Hippocampal formation (tissue), 2 donors: ENCODE measurements around the gene CLVS2.

Source experiments
- DNase-seq, 2 donors: peaks; one replicate each; lab custom pipeline; 2025; lab: John Stamatoyannopoulos, UW

Gene CLVS2, protein sequence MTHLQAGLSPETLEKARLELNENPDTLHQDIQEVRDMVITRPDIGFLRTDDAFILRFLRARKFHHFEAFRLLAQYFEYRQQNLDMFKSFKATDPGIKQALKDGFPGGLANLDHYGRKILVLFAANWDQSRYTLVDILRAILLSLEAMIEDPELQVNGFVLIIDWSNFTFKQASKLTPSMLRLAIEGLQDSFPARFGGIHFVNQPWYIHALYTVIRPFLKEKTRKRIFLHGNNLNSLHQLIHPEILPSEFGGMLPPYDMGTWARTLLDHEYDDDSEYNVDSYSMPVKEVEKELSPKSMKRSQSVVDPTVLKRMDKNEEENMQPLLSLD

DNA sequence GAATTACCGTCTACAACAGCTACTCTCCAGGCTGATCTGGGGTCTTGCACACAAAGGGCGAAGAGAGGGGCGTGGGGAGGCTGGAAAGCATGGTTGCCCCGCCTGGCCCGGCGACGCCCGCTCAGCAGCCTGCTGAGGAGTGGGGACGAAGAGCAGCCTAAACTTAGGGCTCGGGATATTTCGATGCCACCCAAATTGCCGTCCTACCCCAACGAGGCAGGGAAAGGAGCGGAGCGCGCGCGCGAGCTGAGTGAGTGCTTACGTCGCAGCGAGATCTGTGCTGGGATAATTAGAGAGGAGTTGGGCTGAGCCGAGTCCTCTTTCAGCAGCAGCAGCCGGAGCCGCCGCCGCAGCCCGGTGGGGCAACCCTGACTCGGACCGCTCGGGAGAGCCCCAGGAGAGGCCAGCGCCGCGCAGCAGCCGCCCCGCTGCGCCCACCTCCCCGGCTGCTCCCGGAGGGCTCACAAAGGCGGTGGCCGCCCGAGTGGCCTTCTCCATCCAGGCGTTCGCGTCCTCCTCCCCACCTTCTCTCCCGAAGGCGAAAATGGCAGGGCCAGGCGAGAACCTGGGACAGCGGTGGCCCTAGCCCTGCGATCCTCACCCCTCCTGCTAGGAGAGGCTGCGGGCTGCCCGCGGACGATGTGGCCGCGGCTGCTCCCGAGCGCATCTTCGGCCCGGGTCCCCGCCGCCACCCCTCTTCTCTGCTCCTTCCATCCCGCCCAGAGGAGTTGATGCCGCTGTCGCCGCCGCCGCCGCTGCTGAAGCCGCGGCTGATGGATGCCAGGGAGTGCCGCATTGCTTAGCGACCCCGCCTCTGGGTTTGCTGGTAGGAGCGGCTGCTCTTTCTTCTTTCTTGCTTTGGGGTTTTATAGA, at the start of gene CLVS2:
TSS of gene CLVS2 (plus strand) at position 315 of the 873 bp plus-strand sequence. CDS start 1,543 bp downstream, outside the sequence.
- DNase-seq = peak in 1 of 2 donors; percentile 35

DNA sequence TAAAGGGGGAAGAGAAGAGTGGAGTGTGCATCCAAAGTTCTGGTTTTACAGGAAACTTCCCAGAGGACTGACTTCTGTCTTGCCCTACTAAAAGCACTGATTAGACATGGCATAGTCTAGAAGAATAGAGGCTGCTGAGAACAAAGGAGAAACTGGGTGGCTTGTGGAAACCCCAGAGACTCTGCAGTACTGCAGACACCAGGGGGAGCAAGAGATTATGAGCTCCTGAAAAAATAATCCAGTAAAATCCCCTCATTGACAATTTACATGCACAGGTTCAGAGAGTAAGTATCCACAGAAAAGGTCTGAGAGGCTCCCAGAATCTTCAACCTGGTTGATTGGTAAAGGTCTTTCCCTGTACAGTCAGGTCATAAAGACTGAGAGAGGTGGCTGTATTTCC, 48.7 kb upstream of the CLVS2 start:
- DNase-seq = no peak

DNA sequence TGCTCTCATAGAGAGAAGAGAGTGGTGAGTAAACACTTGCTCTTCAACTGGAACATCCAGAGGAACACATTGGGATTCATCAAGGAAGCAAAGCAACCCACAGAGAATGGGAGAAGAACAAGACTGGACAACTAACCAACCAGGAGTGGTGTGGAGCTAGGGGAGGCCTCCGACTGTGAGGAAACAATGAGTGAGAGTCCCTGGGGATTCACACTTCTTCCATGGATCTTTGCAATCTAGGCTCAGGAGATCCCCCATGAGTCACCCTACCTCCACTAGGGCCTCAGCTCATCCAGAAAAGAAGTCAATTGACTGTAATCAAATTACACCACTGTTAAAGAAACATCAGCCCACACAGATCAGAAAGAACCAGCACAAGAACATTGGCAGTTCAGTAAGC, 42.3 kb upstream of the CLVS2 start:
- DNase-seq = no peak

DNA sequence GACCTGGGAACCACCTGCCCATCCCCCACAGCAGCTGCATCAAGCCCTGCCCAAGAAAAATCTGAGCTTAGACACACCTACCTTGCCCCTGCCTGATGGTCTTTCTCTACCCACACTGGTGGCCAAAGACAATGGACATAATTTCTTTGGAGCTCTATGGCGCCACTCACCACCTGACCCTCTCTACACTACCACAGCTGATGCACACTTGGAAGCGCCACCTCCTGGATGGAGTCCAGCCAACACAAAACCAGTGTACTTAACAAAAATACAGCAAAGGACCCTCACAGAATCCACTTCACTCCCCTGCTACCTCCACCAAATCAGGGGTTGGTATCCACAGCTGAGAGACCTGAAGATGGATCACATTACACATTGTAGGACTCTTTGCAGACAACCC, 39.7 kb upstream of the CLVS2 start:
- no peak for DNase-seq

DNA sequence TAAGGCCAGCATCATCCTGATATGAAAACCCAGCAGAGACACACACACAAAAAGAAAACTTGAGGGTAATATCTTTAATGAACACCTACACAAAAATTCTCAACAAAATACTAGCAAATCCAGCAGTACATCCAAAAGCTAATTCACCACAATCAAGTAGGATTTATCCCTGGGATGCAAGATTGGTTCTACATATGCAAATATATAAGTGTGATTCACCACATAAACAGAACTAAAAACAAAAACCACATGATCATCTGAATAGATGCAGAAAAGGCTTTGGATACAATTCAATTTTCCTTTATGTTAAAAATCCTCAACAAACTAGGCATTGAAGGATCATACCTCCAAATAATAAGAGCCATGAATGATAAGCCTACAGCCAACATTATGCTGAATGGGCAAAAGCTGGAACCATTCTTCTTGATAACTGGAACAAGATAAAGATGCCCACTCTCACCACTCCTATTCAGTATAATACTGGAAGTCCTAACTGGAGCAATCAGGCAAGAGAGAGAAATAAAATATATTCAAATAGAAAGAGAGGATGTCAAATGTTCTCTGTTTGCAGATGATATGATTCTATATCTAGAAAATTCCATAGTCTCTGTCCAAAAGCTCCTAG, 33.9 kb upstream of the CLVS2 start:
- no peak for DNase-seq

DNA sequence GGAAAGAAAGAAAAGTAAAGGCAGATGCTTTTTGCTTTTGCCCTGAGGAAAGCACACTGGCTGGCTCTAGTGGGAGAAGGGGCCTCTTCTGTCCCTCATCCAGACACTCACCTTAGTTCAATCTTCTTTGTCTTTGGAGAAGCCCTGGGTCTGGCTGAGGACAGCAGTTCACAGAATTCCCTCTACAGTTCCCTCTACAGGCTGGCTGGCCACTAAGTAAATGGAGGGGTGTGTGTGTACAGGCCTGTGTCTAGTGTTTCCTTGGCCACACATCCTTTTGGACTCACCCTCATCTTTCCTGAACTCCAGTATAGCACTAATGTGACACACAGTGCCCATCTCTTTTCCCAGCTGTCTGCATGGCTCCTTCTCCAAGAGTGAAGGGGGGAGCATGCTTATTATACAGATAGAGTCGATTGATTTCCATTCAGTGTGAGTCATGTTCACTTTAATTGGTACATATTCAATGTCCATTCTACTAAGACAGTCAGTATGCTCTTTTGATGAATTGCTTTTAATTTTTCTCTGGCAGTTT, 26.0 kb upstream of the CLVS2 start:
- no peak for DNase-seq

DNA sequence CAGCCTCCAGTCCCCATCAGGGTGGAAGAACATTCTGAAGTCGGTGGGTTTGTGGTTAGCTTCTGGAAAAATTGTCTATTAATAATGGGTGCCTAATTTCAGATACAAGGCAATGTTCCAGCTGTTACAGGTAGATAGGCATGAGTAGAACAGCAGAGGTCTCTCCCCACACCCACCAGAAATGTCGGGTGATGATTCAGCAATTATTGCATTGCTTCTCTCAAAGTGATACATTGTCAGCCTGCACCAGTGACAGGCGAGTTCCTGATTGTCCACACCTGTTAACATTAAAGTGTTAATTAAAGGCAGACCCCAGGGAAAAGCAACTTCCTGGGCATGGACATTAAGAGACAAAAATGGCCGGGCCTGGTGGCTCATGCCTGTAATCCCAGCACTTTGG, 18.9 kb upstream of the CLVS2 start:
- no peak for DNase-seq

DNA sequence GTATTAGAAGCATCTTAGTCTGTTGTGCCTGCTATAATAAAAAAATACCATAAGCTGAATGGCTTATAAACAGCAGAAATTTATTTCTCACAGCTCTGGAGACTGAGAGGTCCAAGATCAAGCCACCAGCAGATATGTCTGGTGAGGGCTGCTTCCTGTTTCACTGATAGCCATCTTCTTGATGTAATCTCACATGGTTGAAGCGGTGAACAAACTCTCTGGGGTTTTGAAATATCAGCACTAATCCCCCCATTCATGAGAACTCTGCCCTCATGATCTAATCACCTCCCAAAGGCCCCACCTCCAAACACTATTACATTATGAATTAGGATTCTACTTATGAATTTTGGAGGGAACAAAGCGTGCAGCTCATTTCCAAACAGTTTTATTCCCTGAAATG, 11.6 kb upstream of the CLVS2 start:
- DNase-seq = no peak

DNA sequence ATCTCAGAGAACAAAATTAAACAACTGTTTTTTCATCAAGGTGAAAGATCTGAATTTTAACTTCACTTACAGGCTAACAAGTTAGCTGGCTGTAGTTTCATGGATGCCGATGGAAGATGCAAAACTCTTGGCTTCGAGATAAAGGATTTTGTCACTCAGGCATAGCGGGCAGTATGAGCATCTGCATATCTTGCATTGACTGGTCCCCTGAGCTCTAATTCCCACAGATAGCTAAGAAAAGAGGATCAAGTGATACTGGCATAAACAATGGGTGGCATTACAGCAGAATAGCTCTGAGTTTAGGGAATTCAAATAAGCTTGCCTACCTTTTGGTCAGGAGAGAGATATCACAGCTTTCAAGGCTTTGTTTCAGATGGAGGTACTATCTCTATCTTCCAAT, 1.8 kb upstream of the CLVS2 start:
- DNase-seq = no peak

DNA sequence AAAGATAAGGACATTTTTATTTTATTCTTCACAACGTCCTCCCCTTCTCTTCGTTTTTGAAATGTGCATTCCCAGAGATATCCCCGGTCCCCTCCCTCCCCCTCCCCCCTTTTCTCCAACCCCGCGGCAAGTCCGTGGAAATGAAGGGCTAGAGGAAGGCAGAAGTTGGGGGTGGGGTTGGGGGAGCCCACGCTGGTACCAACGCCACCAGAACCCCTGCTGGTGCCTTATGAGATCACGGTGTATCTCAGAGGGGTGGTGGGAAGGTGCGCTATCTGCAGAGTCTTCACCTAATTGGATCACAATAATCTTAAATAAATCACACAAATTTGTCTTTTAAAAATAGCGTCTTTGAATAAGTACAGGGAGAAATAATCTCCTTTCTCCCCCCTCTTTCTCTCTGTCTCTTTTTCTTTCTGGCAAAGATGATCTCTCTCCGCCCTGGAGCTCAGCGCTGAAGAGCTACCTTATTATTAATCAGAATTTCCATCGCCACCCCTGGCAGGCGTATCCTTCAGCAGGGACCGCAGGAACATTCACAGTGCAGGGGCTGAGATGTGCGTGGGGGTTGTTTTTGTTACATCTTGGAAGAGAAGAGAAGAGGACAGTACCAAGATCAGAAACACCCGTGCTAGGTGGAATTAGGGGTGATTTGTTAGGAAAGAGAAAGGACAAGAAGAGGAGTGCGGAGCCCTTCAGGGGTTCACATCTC, 915 bp downstream of the CLVS2 start:
- no peak for DNase-seq

DNA sequence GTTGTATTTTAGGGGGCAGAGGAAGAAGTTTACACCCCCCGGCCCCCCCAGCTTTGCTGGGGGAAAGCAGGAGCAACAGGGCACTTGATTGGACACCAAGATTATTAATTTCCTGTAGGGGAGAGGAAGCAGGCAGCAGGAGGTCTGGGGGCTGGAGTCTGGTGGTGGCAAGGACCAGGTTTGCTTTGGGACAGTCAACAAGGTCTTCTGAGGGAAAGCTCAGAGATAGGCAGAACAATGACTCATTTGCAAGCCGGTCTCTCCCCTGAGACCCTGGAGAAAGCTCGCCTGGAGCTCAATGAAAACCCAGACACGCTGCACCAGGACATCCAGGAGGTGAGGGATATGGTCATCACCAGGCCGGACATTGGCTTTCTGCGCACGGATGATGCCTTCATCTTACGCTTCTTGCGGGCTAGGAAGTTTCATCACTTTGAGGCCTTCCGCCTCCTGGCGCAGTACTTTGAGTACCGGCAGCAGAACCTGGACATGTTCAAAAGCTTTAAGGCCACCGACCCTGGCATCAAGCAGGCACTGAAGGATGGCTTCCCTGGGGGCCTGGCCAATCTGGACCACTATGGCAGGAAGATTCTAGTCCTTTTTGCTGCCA, 1.6 kb downstream of the CLVS2 start:
- no peak for DNase-seq

DNA sequence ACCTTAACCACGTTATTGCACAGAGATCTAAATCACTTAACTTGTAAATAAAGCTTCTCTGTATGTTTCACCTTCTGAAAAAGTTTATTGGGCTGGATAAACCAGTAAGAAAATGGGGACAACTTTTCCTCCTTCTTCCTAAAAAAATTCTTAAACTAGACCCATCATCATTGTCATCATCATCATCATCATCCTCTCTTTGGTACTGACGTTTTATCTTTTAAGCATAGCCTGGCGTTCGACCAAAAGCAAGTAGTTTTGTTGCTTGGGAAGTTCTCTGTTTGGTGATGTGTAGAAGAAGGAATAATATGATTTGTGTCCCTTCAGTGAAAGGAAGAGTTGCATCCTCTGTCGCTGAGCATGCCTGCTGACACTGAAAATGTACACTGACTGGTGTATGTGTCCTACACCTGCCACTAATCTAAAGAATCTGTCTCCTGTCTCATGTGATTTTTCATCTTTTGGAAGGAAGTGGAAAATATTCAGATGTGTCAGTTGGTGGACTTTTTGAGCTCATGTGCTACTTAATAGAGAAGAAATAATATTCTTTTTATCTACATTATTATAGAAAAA, 2.5 kb downstream of the CLVS2 start:
- DNase-seq = no peak

DNA sequence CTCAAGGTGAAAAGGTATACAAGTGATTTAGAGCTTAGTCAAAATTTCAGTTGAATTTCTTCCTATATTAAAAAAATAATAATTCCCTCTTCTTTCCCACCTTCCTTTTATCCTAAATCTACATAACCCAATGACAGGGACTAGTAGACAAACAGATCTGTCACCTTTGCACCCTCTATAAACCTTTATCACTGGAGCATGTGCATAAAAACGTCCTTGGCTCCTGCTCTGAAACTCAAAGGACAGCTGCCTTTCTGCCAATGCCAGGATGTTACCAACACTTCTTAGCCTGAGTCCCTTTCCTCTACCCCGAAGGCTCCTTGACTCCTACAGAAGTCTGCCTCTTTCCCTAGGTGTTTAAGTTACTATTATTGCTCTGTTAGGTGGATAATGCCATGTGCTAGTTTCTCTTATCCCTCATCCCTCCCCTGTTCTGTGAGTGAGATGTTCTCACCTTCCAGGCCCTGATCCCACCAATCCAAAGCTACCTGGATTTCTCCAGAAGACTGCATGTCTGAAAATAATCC, 4.3 kb downstream of the CLVS2 start:
- DNase-seq = no peak

DNA sequence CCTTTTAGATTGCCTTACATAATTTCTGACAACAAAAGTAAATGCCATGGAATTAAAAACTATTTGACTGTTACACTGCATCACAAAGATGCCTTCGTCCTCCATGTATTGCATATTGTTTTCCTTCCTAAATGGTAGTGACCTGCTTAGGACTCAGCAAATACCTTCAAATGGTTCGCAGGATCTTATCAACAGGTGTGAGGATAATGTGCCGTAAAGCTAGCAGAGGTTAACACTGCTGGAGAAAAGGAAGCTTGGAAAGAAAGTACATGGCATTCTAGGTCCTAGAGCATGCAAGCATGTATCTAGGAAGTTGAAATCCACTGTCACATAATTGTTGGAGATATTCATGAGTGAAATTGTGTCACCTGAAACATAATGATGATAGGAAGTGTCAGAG, 5.5 kb downstream of the CLVS2 start:
- no peak for DNase-seq

DNA sequence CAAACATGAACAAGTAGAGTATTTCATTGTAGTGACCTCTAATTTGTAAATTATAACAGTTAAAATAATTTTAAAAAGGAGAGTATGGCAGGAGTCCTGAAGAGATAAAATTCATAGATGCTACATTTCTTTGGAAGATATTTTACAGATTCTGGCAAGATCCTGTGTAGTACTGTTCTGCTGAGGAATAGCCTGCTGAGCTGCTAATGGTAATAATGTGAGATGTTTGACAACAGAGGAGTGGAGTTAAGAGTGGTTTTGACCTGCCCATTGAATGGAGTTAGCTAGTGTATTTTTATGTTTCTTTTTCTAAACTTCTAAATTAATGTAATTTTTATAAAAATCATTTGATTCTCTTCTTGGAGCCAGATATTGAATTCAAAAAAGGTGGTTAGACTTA, 11.8 kb downstream of the CLVS2 start:
- no peak for DNase-seq

DNA sequence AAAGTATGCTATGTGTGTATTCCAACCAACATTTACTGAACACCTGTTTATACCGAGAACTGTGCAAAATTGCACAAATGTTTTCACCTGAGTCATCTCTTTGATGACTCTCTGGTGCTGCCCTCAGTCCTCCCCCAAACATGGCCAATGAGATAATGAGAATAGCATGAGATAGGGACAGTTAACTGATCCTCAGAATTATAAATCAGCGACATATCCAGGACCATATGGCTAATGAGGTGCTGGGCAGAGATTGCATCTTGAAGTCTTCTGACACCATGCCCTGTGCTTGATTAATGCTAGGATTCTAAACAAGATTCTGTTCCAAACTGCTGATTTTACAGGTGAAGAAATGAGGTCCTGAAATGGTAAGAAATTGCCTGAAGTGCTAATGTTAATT, 13.0 kb downstream of the CLVS2 start:
- no peak for DNase-seq

DNA sequence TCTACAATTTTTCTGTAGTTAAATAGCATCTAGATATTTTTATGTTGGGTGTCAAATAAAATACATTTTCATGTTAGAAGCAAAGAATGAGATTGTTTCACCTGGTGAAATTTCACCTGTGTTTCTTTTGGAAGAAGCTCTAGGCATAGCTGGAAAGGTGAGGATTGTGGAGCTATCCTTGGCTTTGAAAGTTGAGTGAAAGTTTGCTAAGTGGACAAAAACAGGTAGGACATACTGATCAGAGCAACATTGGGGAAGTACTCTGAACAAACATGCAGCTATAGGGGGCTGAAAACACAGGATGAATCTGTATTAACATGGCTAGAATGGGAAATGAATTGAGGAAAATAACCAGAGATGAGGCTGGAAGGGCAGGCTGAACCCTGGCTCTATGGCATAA, 18.8 kb downstream of the CLVS2 start:
- DNase-seq = no peak

DNA sequence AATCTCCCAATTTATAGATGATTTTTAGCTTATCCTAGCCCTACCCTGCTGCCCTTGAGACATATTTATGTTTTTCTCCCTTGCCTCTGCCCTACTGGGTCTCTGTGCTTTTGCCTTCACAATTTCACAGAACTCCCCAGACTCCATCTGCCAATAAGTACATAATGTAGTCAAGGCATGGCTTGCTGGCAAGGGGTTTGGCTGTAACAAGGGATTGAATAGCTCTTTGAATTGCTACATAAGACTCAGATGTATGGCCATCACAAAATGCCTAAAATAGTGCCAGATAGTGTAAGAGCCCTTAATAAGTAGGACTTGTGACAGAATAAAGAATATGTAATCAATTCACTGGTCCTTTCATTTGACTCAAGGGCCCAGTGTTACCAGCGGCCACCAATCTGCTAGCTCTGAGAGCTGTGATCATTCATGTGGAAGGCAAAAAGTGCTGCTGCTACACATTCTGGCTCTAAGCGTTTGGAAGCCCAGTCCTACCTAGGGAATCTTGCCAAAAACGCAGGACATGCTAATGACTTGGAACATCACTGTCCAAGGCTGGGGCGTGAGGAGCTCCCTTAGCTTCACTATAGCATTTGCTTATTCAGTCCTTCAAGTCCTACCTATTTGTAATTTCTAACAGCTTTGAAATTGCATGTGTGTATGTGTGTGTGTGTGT, 20.5 kb downstream of the CLVS2 start:
- peak; percentile 32 to 56 for DNase-seq

DNA sequence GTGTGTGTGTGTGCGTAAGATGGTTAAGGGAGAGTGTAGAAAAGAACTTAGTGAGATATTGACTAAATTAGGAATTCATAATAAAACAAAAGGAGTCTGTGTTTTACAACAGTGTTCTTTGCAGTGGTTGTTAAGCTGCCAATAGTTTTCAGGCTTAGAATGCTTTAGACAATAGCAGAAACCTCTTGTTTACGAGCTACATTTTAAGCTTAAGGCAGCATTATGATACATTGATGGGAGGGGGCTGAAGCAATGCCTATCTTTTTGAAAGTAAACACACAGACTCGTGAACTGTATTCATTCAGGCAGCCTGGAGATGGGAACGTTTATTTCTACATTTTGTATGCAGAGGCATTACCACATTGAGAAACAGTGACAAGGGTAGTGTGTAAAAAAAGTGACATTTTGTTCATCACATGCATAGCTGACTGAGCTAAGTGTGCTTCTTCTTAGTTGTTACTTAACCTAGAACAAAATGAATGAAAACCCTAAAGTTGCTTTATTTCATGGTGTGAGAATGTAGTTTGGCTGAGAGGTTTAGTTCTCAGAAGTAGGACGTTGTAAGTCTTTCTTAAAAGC, 21.2 kb downstream of the CLVS2 start:
- DNase-seq = no peak

DNA sequence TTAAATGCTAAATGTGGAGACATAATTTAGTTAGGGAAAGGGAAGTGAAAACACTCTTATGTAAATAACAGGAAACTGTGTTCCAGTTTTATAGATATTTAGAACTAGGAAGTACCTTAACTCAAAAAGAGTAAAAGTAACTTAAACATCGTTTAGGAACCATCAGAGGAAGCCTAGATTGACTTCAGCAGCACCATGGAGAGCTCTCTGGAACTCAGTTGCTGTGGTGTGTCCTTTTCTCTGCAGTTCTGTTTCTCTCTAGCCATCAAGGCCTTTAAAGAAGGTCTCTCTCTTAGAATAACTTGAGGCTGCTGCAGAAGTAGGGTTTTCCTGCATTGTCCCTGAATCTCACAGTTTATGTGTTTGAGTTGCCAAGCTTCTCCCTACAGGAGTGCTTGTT, 26.9 kb downstream of the CLVS2 start:
- DNase-seq = no peak
